OCI-LY7 (cell line): Measurements from ENCODE around the gene DHRSX. TPM values are rescaled to one million over a fixed set of nuclear protein-coding genes. Genes with fewer than 3 reads are reported as not detected.

Experiments
- BruUV-seq: library from RNA; stranded (reverse); fragments of 400-500 nt; replicated peaks from 2 replicates; lab custom pipeline; 2021; lab: Mats Ljungman, UMichigan
- CTCF ChIA-PET: fragments of 300-600 bp; sonication (Branson Sonifier 250); formaldehyde crosslinking; loops from one replicate; lab custom pipeline; 2022; ENCODE audit warnings: antibody characterized with exemption; ENCODE audit not compliant: unreplicated experiment; lab: Charles Lee
- POLR2A ChIA-PET: fragments of 300-600 bp; sonication (Branson Sonifier 250); formaldehyde crosslinking; loops from one replicate; lab custom pipeline; 2022; ENCODE audit warnings: antibody characterized with exemption; lab: Charles Lee
- DNase-seq: peaks from one replicate; pipeline ENCODE4 v3.0.0-alpha.2; 2015; ENCODE audit warnings: low spot score
- H2AFZ ChIP-seq: fragments of 200-600 bp; sonication (generic), shearing (Covaris generic); 2 replicates; pipeline ENCODE4 v1.6.1; 2014; ENCODE audit warnings: mild to moderate bottlenecking, antibody characterized with exemption, low read length, moderate library complexity
- H3K27ac ChIP-seq: fragments of 200-600 bp; sonication (generic); 2 replicates; pipeline ENCODE4 v1.5.1; 2014; ENCODE audit warnings: mixed run types, low read depth, mild to moderate bottlenecking, moderate library complexity, low read length, inconsistent platforms; ENCODE audit not compliant: poor library complexity, severe bottlenecking
- H3K36me3 ChIP-seq: fragments of 200-600 bp; sonication (generic); 2 replicates; pipeline ENCODE4 v1.6.1; 2014; ENCODE audit warnings: mild to moderate bottlenecking, antibody characterized with exemption, low read length, moderate library complexity, mixed read lengths; ENCODE audit not compliant: insufficient read depth
- H3K4me1 ChIP-seq: fragments of 200-600 bp; sonication (generic); 2 replicates; pipeline ENCODE4 v1.5.1; 2014; ENCODE audit warnings: mild to moderate bottlenecking, low read length; ENCODE audit not compliant: insufficient read depth, poor library complexity, severe bottlenecking
- H3K4me2 ChIP-seq: fragments of 200-600 bp; sonication (generic); 2 replicates; pipeline ENCODE4 v1.6.1; 2014; ENCODE audit warnings: mild to moderate bottlenecking, low read length
- H3K4me3 ChIP-seq: fragments of 200-600 bp; sonication (generic); 2 replicates; pipeline ENCODE4 v1.5.1; 2014; ENCODE audit warnings: mild to moderate bottlenecking, low read depth, low read length; ENCODE audit not compliant: poor library complexity, severe bottlenecking
- H3K79me2 ChIP-seq: fragments of 200-600 bp; sonication (generic); 2 replicates; pipeline ENCODE4 v1.6.1; 2016; ENCODE audit warnings: low read depth, mild to moderate bottlenecking, low read length, moderate library complexity, mixed read lengths; ENCODE audit not compliant: insufficient read depth
- H3K9me2 ChIP-seq: fragments of 200-600 bp; sonication (generic); 2 replicates; pipeline ENCODE4 v1.6.1; 2016; ENCODE audit warnings: mild to moderate bottlenecking, low read length, mixed read lengths; ENCODE audit not compliant: insufficient read depth
- H3K9me3 ChIP-seq: fragments of 200-600 bp; sonication (generic); 2 replicates; pipeline ENCODE4 v1.6.1; 2014; ENCODE audit warnings: mild to moderate bottlenecking, mixed run types, low read length, mixed read lengths
- H4K20me1 ChIP-seq: fragments of 200-600 bp; sonication (generic); 2 replicates; pipeline ENCODE4 v1.6.1; 2014; ENCODE audit warnings: mild to moderate bottlenecking, antibody characterized with exemption, low read length, moderate library complexity, mixed read lengths; ENCODE audit not compliant: insufficient read depth
- EZH2phosphoT487 ChIP-seq: fragments of 200-600 bp; sonication (generic); IDR thresholded peaks from 2 replicates; pipeline ENCODE4 v1.6.1; 2018; ENCODE audit warnings: low read depth, borderline replicate concordance, mild to moderate bottlenecking, mixed run types, antibody characterized with exemption, low read length, moderate library complexity, mixed read lengths
- intact Hi-C: fragments of 100-400 bp; cut with micrococcal nuclease; formaldehyde crosslinking; loops from one replicate; pipeline ENCODE4 v1.10.0; 2022; ENCODE audit not compliant: unreplicated experiment
- total RNA-seq, 2 experiments: library from RNA; depleted of rRNA in 1 of 2; stranded (reverse); fragments of >200 nt in 1 of 2; shearing (Covaris generic) in 1 of 2; gene quantifications; 2 replicates each; pipeline ENCODE4 v1.2.3, GENCODE V29; 2014 to 2022
- TF ChIP-seq, protein P1 (sequence below): fragments of 200-600 bp; sonication (generic); conservative IDR thresholded peaks from 2 replicates; pipeline ENCODE4 v1.5.1; 2014; ENCODE audit warnings: mild to moderate bottlenecking, antibody characterized with exemption, low read length, moderate library complexity, mixed read lengths

Gene DHRSX
- total RNA-seq, 2 experiments from 2014 or later = 25.2 to 30.9 TPM

DNA sequence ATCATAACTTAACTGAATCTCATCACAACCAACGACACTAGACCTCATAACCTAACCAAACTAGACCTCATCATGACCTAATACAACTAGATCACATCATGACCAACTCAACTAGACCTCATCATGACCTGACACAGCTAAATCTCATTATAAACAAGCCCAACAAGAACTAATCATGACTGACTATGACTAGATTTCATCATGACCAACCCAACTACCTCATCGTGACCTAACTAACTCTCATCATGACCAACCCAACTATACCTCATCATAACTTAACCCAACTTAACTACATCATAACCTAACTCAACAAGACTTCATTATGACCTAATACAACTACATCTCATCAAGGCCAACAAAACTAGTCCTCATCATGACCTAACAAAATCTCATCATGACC, 86.8 kb downstream of the DHRSX start:
- POLR2A ChIA-PET = no interaction called here
- no TSS peak for BruUV-seq
- intact Hi-C loops = no loop called here

DNA sequence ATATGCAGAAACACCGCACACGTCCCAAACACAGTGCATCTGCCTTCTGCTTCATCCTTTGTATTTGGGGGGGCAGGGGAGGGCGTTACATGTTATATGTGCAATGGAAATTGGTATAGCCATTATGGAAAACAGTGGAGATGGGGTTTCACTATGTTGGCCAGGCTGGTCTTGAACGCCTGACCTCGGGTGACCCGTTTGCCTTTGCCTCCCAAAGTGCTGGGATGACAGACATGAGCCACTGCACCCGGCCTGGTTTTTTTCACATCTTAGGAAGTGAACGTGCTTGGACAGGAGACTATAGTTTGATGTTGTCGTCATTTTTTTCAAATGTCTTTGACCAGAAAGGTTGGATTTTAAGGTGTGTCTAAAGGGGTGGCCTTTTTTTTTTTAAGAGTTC, 88.6 kb downstream of the DHRSX start:
- CTCF ChIA-PET = no interaction called here
- Histone ChIP-seq H3K36me3 (peaks cover 12% of the 10 kb centered on the region), H3K9me3 (peaks cover 4% of the 10 kb centered on the region; the same call in 1 of the 2 replicates), H3K9me2 (no peaks in the 10 kb centered on the region), H3K4me2 (no peak overlapping the region), H3K4me1 (no peaks in the 10 kb centered on the region), H2AFZ (no peak overlapping the region), H3K79me2 (no peaks in the 10 kb centered on the region), H3K27ac (no peak overlapping the region), H4K20me1 (no peaks in the 10 kb centered on the region), H3K4me3 (no peak overlapping the region)
- POLR2A ChIA-PET = no interaction called here
- no peak for TF ChIP-seq EZH2phosphoT487
- TF ChIP-seq, protein P1, sequence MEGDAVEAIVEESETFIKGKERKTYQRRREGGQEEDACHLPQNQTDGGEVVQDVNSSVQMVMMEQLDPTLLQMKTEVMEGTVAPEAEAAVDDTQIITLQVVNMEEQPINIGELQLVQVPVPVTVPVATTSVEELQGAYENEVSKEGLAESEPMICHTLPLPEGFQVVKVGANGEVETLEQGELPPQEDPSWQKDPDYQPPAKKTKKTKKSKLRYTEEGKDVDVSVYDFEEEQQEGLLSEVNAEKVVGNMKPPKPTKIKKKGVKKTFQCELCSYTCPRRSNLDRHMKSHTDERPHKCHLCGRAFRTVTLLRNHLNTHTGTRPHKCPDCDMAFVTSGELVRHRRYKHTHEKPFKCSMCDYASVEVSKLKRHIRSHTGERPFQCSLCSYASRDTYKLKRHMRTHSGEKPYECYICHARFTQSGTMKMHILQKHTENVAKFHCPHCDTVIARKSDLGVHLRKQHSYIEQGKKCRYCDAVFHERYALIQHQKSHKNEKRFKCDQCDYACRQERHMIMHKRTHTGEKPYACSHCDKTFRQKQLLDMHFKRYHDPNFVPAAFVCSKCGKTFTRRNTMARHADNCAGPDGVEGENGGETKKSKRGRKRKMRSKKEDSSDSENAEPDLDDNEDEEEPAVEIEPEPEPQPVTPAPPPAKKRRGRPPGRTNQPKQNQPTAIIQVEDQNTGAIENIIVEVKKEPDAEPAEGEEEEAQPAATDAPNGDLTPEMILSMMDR = no peak
- intact Hi-C loops = no loop called here
- DNase-seq = no peak
- BruUV-seq = no TSS peak

More for the DNA sequence above, 86.8 kb downstream of the DHRSX start:
- Histone ChIP-seq H3K4me1 (no peaks in the 10 kb centered on the region), H4K20me1 (no peaks in the 10 kb centered on the region), H3K9me3 (no peaks in the 10 kb centered on the region), H3K36me3 (no peaks in the 10 kb centered on the region; the same call in 1 of the 2 replicates), H3K4me2 (no peak overlapping the region), H3K27ac (no peak overlapping the region), H3K4me3 (no peak overlapping the region), H2AFZ (no peak overlapping the region), H3K79me2 (no peaks in the 10 kb centered on the region), H3K9me2 (no peaks in the 10 kb centered on the region)
- CTCF ChIA-PET = no interaction called here
- TF ChIP-seq, protein P1 = no peak
- no peak for TF ChIP-seq EZH2phosphoT487
- DNase-seq = no peak

DNA sequence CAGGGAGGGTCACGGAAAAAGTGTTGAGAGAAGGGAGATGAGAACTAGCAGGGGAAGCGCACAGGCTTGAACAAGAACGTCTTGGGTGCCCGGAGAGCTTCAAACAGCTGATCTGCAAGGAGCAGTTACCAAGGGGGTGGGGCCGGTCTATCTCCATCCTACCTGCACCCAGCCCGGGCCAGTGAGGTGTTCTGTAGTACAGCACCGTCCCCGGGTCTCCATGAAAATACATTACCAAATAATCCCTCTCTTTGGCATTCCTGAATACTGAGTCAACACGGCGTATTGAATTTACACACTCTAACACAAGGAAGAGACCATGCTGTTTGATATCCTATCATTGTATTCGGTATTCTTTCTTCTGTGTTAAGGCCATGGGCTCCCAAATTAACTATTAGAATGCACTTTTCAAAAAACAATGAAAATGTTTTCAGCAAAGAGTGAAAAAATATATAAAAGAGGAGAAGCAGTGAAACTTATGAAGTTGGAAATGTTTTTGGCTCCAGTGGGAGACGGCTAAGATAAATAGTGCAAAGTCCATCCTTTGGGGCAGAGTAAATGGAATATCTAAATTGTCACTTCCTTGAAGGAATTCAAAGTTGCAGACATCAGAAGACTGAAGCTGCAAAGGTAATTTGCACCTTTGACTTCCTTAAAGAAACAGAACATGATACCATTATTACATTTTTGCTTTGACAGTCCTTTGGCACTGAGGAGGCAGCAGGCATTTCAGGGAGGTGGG, 90.3 kb downstream of the DHRSX start:
- Histone ChIP-seq H2AFZ (no peak overlapping the region), H3K27ac (no peak overlapping the region), H3K79me2 (no peaks in the 10 kb centered on the region), H4K20me1 (no peaks in the 10 kb centered on the region), H3K4me3 (no peak overlapping the region), H3K4me2 (no peak overlapping the region), H3K9me2 (no peaks in the 10 kb centered on the region), H3K4me1 (no peaks in the 10 kb centered on the region), H3K36me3 (peaks cover 21% of the 10 kb centered on the region), H3K9me3 (peaks cover 8% of the 10 kb centered on the region; the same call in 1 of the 2 replicates)
- BruUV-seq = no TSS peak
- CTCF ChIA-PET = no interaction called here
- intact Hi-C loops = no loop called here
- TF ChIP-seq, protein P1 = no peak
- TF ChIP-seq EZH2phosphoT487 = no peak
- no peak for DNase-seq
- POLR2A ChIA-PET = no interaction called here
